Type B pancreatic cell (in vitro differentiated cells): ENCODE results near the gene NUDT19. TPM values are rescaled to one million over a fixed set of nuclear protein-coding genes. Genes with fewer than 3 reads are reported as not detected.
"Not testable (repeated sequence)": the region's sequence is repeated elsewhere in the genome, so short reads cannot be mapped to it uniquely, and the experiment has no call there.

Source experiments
- DNase-seq: peaks from one replicate; pipeline ENCODE4 v3.0.0; 2021; ENCODE audit warnings: mixed read lengths; ENCODE audit not compliant: unreplicated experiment; ENCODE audit errors: extremely low spot score
- H3K27ac Mint-ChIP-seq: 2 replicates; pipeline ENCODE4 v1.8.0; 2021; ENCODE audit warnings: mild to moderate bottlenecking, mixed read lengths
- H3K27me3 Mint-ChIP-seq: 2 replicates; pipeline ENCODE4 v1.8.0; 2021; ENCODE audit warnings: mixed read lengths
- H3K36me3 Mint-ChIP-seq: 2 replicates; pipeline ENCODE4 v1.8.0; 2021; ENCODE audit warnings: mixed read lengths
- H3K4me1 Mint-ChIP-seq: one replicate; pipeline ENCODE4 v1.8.0; 2021; ENCODE audit warnings: mixed read lengths; ENCODE audit not compliant: unreplicated experiment
- H3K4me3 Mint-ChIP-seq: 2 replicates; pipeline ENCODE4 v1.8.0; 2021; ENCODE audit warnings: mild to moderate bottlenecking, mixed read lengths
- H3K9me3 Mint-ChIP-seq: 2 replicates; pipeline ENCODE4 v1.8.0; 2021; ENCODE audit warnings: mixed read lengths
- CTCF ChIP-seq: fragments of 200-600 bp; sonication (generic); conservative IDR thresholded peaks from 2 replicates; pipeline ENCODE4 v1.5.0; 2021; ENCODE audit warnings: antibody characterized with exemption, mild to moderate bottlenecking
- total RNA-seq: library from RNA; stranded (reverse); gene quantifications from 2 replicates; pipeline ENCODE4 v1.2.1, GENCODE V29; 2021; ENCODE audit warnings: low replicate concordance

The NUDT19 gene
- total RNA-seq, 1 donor from 2014 or later, result 10.8 TPM

GRCh38 chr19:32692727-32693061 is 1.1 kb downstream of the NUDT19 start:
- H3K36me3 Mint-ChIP-seq, result peaks cover 28% of the 10 kb centered on the region
- H3K27me3 Mint-ChIP-seq, result no peaks in the 10 kb centered on the region
- TF ChIP-seq CTCF, result no peak
- DNase-seq, result no peak
- H3K4me1 Mint-ChIP-seq, result peaks cover 27% of the 10 kb centered on the region
- peaks cover 6% of the 10 kb centered on the region for H3K9me3 Mint-ChIP-seq
- H3K4me3 Mint-ChIP-seq, result peak overlapping the region; percentile 88
- H3K27ac Mint-ChIP-seq, result peak overlapping the region; percentile 91

- not testable (repeated sequence) for DNase-seq, H3K9me3 Mint-ChIP-seq, H3K27me3 Mint-ChIP-seq
- Mint-ChIP-seq H3K4me3 (peak overlapping the region; percentile 88), H3K36me3 (peaks cover 35% of the 10 kb centered on the region), H3K27ac (peak overlapping the region; percentile 91), H3K4me1 (peaks cover 27% of the 10 kb centered on the region)
Measured at GRCh38 chr19:32693151-32694108, 1.8 kb downstream of the NUDT19 start.

- H3K27me3 Mint-ChIP-seq, H3K9me3 Mint-ChIP-seq, DNase-seq: not testable (repeated sequence)
- Mint-ChIP-seq H3K4me1 (peaks cover 27% of the 10 kb centered on the region), H3K27ac (peak overlapping the region; percentile 91), H3K36me3 (peaks cover 43% of the 10 kb centered on the region), H3K4me3 (peak overlapping the region; percentile 88)
Measured at GRCh38 chr19:32694316-32694715, 2.7 kb downstream of the NUDT19 start.

GRCh38 chr19:32694851-32695250 is 3.2 kb downstream of the NUDT19 start:
- Mint-ChIP-seq H3K27ac (peak overlapping the region; percentile 91), H3K4me1 (peaks cover 27% of the 10 kb centered on the region), H3K4me3 (peak overlapping the region; percentile 88)

GRCh38 chr19:32695506-32695905 is 3.9 kb downstream of the NUDT19 start:
- not testable (repeated sequence) for H3K9me3 Mint-ChIP-seq, DNase-seq, H3K27me3 Mint-ChIP-seq
- Mint-ChIP-seq H3K27ac (peak overlapping the region; percentile 7), H3K36me3 (peaks cover 46% of the 10 kb centered on the region), H3K4me3 (peak overlapping the region; percentile 68), H3K4me1 (peaks cover 27% of the 10 kb centered on the region)

More at GRCh38 chr19:32694851-32695250, 3.2 kb downstream of the NUDT19 start:
- H3K9me3 Mint-ChIP-seq, H3K27me3 Mint-ChIP-seq, DNase-seq: not testable (repeated sequence)
- H3K36me3 Mint-ChIP-seq, result peaks cover 46% of the 10 kb centered on the region

GRCh38 chr19:32696771-32697170 is 5.2 kb downstream of the NUDT19 start:
- not testable (repeated sequence) for H3K4me3 Mint-ChIP-seq, H3K27ac Mint-ChIP-seq, H3K9me3 Mint-ChIP-seq, DNase-seq, H3K27me3 Mint-ChIP-seq
- H3K36me3 Mint-ChIP-seq, result peaks cover 52% of the 10 kb centered on the region
- peaks cover 19% of the 10 kb centered on the region for H3K4me1 Mint-ChIP-seq

GRCh38 chr19:32700129-32700528 is 8.5 kb downstream of the NUDT19 start:
- not testable (repeated sequence) for H3K9me3 Mint-ChIP-seq, DNase-seq, H3K4me3 Mint-ChIP-seq, H3K27ac Mint-ChIP-seq, H3K4me1 Mint-ChIP-seq, H3K27me3 Mint-ChIP-seq
- H3K36me3 Mint-ChIP-seq, result peaks cover 54% of the 10 kb centered on the region

- Mint-ChIP-seq H3K27ac (peak overlapping the region; percentile 94), H3K9me3 (peaks cover 4% of the 10 kb centered on the region), H3K4me1 (peaks cover 5% of the 10 kb centered on the region), H3K4me3 (no peak overlapping the region), H3K27me3 (no peaks in the 10 kb centered on the region), H3K36me3 (peaks cover 52% of the 10 kb centered on the region)
- TF ChIP-seq CTCF, result no peak
- no peak for DNase-seq
Measured at GRCh38 chr19:32702010-32702409, 10.4 kb downstream of the NUDT19 start.

GRCh38 chr19:32704006-32704405 is 12.4 kb downstream of the NUDT19 start:
- peaks cover 38% of the 10 kb centered on the region for H3K36me3 Mint-ChIP-seq
- H3K9me3 Mint-ChIP-seq, DNase-seq, H3K27ac Mint-ChIP-seq, H3K4me1 Mint-ChIP-seq, H3K27me3 Mint-ChIP-seq, H3K4me3 Mint-ChIP-seq: not testable (repeated sequence)
